Uterus (tissue), 2 donors: ENCODE measurements around the gene SFXN1.

ENCODE experiments used
- CTCF ChIP-seq, 4 experiments: fragments of 200-600 bp in 2 of 4; fragments of 450-650 bp in 2 of 4; sonication (generic) in 2 of 4; IDR thresholded peaks; one replicate each; pipeline ENCODE4 v1.5.1; 2016 to 2019; ENCODE audit warnings: antibody characterized with exemption in 4 of 4, mild to moderate bottlenecking in 2 of 4, moderate library complexity in 1 of 4
- POLR2A ChIP-seq, 2 donors: fragments of 450-650 bp; IDR thresholded peaks; one replicate each; pipeline ENCODE4 v1.6.1; 2016; ENCODE audit warnings: antibody characterized with exemption in 2 of 2, mild to moderate bottlenecking in 1 of 2, moderate library complexity in 1 of 2

- TF ChIP-seq CTCF (IDR thresholded peaks at IDR 0.05) (no peak), POLR2A (IDR thresholded peaks at IDR 0.05) (no peak)
Observed at GRCh38 chr5:175438234-175438857, 40.0 kb upstream of the SFXN1 start.
